GM18861 (cell line): ENCODE data around the gene CD1D.
"Not testable (repeated sequence)": the region's sequence is repeated elsewhere in the genome, so short reads cannot be mapped to it uniquely, and the experiment has no call there.

Experiments used
- ATAC-seq: cut with Tn5 transposase; IDR thresholded peaks from one replicate; pipeline ENCODE4 v1.9.1; 2021; ENCODE audit not compliant: unreplicated experiment

Gene CD1D

DNA sequence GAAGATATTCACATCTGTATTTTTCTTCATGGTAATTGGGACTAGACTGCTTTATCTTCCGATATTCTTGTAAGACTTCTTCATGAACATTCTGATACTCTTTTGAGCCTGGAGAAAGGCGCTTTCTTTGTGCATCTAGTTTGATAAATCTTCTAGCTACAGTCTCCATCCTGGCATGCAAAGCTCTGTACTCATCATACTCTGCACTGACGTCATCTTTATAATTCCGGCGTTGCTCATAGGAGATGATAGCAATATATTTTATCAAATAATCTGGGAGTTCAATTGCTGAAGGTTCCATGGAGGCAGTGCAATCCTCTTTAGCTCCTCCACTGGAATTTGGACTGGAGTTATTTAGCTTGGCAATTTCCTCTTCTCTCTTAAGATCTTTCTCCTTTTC, 4.8 kb upstream of the CD1D start:
- ATAC-seq: not testable (repeated sequence)

DNA sequence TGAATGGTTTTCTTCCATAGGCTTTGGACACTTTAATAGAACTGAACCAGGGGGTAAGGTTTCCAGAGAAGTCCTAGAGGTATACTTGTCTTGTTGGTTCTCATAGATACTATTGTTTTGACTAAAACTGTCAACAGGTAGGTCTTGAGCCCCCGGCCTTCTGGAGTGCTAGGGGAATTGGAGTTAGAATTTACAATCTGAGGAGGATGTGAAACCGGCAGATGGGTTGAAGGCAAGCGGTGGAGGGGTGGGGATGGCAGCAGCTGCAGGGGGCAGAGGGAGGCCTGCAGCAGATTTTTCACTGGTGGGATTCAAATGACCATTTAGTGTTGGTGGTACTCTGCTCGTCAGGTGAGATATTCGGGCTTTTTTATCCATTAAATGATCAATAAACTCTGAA, 4.3 kb upstream of the CD1D start:
- no peak for ATAC-seq

DNA sequence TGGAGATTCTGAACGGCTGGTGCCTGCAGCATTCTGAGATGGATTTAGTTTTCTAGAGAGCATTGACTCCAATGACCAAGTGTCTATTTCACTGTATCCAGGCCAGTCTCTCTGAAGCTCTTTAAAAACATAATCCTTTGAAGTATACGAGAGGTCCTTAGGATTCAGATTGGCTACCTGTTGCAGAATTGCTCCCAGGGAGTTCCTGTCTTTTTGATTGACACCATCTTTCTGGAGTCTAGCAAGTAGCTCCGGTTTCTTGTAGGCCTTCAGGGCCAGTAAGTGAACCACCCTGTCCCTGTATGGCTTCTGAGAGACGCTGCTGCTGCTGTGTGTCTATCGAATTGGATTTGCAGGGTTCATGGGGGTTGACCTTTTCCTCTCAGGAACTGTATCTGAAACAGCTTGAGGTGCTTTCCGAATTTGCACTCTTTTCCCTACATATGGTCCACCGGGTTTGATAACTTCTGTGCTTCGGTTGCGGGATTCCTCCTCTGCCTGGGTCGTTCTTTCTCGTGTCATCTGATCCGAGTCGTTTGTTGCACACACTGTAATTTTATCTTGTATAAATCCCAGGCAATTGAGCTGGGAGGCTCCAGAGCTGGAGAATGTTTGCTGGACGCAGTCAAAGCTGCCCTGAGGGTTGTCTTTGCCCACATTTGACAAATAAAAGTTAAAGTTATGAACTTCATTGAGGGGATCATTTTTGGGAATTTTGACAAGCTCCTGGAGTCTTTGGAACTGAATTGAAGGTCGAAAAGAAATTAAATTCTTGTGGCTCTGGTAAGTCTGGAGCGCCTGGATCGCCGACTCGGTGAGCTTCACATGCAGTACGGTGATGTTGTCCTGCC, 3.6 kb upstream of the CD1D start:
- ATAC-seq: not testable (repeated sequence)

DNA sequence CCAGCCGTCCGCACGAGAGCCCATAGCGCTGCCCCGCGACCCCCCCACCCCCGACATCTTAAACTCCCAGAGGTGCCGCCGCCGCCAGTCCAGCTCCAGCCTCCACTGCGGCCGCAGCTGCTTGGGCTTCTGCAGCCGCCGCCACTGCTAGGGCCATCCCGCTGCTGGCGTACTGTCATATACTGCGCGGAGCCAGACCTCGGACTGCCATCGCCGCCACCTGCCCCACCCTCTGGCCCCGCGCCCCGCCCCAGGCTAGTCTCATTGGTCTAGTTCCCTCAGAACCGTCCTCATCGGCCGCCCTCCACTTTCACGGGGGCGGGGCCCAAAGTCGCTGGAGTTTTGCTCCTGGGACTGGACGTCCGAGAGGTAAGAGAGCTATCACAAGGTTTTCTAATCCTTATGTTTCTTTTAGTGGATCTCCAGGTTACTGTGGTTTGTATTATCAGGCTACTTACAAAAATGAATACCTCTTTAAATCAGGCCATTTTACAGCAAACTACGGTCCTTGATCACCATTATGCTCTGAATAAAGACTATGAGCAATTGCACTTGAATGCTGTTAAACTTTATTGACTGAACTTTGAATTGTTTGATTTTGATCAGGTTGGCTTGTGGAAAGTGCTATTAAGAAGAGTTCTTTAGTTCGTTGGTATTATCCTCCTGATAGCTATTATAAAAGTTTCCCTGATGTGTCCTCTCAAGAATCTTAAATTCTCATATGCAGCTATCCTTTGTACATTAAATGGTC, 2.8 kb upstream of the CD1D start:
- no peak for ATAC-seq

DNA sequence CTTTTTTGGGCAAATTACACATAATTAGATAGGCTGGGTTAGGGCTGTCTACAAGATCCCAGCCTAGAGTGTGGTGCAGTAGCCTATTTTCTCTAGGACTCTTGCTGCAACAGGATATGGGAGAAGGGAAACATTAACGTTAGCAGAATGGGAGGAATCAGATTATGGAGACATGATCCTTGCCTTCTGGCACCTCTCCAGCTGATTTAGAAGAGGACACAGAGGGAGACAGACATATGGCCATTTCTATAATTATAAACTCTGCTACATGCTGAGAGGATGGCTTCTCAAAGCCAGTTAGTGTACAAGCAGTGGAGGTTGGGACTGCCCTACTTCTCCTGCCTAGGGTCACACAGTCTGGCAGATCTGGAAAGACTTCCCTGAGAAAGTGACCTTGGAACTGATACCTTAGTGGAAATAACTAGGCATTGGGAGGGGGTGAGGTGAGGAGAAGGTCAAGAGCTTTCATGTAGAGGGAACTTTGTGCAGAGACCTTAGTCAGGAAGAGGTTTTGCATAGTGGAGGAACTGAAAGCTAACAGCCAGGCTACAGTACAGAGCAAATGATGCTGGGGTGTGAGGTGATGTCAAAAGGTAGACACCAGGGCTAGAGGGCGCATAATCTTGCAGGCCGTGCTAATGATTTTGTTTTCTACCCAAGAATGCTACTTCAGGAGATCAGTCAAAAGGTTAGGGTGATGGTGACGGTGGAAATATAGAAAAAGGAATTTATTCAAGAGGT, 1.2 kb upstream of the CD1D start:
- peak; percentile 93 for ATAC-seq

DNA sequence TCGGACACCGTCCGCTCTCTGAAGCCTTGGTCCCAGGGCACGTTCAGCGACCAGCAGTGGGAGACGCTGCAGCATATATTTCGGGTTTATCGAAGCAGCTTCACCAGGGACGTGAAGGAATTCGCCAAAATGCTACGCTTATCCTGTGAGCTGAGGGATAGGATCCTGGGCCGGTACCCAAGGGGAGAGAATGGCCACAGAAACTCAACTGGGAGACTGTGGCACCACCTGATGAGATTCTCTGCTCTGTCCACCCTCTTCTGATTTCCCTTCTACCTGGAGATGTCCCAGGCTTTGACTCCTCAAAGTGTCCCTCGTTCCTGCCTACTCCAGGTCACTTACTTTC, 855 bp downstream of the CD1D start:
- no peak for ATAC-seq

DNA sequence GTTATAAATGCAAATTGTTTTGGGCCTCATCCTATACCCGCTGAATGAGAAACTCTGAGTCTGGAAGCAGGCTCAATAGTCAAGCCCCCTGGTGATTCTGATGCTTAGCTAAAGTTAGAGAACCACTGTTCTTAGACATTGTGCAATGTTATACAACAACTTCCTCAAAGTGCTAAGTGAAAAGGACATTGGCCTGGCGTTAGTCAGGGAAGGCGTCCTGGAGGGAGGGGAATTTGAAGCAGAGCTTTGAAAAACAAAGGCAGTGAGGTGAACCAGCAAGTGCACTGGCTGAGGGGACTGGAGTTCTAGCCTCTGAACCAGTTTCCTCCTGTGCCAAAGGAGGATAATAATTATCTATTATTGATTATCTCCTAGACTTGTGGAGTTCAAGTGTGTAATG, 5.1 kb downstream of the CD1D start:
- ATAC-seq: no peak

DNA sequence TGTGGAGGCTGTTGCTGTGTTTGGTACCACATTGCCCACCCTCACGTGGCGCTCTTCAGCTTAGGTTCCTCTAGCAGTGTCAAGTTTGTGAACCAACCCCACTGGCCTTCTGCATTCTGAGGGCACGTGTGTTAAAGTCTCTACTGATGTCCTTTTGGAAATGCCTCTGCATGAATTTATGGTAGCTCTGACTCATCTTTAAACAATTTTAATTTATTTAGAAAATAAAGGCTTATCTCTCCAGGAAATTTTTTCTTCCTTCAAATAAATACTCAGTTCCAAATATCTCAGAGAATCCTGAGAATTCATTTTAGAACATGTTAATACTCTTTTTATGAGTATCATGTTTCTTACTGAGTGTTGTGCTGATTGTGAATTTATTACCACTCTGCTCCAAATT, 5.5 kb downstream of the CD1D start:
- no peak for ATAC-seq

DNA sequence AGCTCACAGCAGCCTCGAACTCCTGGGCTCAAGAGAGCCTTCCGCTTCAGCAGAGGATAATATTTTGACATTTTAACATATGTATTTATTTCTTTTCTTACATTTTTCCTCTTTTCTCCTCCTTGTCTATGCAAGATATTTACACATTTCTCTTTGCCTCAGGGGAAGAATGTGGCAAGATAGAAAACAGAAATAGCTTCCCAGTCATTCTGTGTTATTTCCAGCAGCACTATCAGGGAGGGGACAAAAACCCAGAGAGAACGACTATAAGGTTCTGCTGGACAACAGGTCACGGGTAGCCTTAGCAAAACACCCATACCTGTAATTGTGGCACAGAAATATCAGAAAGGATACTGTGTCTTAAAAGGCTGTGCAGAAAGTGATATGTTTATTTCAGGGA, 7.9 kb downstream of the CD1D start:
- ATAC-seq: no peak

DNA sequence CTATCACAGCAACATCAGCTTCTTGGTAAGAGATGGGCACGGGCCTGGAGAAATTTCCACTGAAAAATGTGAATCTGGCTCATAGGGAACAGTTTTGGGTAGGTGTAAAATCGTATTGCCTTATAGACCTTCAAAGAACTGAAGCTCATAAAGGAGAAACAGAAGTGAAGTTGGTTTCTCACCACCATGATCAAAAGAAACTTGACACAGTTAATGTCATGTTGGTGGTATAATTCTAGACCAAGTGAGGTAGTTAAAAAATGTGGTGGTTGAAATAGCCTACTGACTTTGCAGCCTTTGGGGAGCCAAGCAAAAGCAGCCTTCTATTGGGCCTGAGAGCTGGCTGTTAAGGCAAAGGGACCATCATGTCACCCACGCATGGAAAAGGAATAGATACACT, 8.9 kb downstream of the CD1D start:
- no peak for ATAC-seq

DNA sequence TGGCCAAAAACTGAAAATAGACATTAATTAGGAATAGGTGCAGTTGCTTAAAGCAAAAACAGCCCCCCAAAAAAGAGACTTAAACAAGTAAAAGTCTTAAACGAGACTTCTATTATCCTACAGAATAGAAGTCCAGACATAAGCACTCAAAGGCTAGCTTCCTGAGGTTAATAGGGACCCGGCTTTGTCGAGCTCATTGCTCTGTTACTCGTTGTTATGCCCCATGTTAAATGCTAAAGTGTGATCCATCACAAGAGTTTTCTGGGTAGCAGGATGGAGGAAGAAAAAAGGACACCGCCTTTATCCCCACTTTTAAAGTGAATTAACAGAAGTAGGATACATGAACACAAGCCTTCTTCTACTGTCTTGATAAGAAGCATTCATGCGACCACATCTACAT, 10.6 kb downstream of the CD1D start:
- no peak for ATAC-seq

DNA sequence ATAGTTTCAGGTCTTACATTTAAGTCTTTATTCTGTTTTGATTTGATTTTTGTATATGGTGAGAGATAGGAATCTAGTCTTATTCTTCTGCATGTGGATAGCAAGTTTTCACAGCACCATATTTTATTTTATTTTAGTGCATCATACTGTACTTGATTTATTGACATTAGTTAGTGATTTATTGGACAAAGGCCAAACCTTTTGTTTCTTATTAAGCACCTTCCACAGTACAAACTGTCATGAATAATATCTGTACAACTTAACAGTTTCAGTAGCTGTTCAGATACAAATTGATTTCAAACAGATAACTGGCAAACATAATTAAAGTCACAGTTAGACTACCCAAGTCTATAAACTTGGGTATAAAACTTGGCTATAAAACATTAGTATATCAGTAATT, 15.8 kb downstream of the CD1D start:
- no peak for ATAC-seq

DNA sequence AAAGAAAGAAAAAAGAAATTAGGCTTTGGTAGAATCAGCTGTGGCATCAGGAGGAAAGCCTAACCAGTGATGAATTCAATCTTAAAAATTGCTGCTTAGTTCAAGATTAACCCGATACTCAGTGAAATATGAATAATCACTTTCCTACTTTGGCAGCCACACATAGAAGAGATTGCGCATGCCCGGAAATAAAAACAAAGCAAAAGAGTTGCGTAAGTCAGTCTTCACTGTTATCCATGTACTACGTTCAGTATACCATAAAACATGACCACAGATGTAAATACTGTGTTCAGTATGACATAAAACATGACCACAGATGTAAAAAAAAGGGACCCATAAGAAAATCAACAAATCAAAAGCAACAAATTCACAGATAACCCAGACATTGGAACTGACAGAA, 19.2 kb downstream of the CD1D start:
- ATAC-seq: no peak

DNA sequence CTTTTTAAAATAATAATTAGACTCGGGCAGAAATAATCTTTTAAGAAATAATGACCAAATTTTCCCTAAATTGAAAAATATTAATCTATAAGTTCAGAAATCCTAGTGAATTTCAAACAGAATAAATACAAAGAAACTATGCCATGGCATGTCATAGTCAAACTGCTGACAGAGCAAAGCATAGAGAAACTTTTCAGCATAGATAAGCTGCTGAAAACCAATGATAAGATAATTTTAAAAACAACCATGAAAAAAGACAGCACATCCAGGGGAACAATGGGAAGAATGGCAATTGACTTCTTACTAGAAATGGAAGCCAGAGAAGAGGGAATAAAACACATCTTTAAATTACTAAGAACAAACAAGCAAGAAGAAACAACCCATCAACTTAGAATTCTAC, 19.8 kb downstream of the CD1D start:
- no peak for ATAC-seq

DNA sequence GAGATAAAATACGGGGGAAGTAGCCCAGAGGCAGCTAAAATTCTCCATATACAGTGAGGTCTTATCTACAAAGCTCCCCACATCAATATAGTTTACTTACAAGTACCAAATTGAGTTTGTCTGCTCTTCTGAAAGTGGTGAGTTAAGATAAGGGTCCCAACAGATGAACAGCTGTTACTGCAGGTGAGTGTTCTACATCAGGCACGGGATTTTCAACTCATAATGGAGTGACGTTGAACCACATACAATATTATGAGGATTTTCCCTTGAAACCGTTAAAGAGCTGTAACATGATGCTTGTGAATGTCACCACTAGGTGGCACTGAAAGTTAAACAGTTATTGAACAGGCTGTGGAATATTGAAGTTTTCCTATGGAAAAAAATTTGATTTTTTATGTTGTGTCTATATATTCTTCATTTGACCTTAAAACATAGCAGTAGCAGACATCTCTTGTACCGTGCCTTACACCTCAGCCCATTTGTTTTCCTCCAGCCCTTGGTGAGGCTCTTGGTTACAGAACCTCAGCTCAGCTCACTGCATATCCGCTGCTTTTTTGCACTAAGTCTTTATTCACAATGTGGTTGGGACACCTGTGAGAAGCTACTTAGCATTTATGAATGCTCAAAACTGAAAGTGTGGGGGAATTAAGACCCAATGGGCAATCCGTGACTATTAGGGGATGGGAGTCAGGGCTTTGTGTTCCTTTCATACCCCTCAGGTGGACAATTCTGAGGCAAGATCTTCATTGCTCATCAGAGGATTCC, 23.2 kb downstream of the CD1D start:
- ATAC-seq: peak; percentile 79

DNA sequence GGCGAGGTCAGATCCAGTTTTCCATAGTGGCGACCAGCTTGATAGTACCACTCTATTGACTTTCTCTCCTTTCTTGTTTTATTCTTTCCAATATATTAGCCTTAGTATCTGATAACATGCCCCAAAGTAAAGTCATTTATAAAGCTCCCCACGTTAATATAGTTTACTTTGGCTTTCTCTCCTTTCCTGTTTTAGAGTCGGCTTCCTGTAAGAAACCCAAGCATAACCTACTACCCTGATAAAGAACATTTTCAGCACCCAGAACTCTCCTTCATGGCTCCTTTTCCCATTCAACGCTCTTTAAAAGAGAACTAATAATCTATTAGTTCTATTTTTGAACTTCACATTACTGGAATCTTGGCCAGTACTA, 23.7 kb downstream of the CD1D start:
- ATAC-seq: no peak

DNA sequence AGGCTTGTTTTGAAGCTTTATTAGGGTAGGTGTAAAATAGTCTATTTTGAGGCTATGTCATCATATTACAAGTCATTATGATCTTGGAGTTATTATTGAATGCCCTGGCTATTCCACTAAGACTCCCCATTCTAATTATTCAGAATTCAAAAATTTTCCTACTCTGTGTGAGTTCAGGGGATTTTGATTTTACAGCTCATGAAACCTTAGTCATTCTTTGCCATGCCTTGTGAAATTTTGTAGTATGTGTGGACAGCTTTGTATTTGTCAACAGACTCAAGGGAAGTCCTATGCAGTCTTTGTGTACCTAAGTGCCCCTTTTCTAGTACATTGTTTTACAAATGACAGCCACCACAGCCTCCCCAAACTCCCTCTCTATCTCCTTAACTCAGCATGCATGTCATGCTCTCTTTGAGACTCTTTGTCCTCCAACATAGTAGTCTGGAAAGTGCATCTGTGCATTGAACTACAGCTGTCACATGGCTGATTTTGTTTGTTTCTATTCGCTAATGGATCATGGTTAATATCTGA, 28.0 kb downstream of the CD1D start:
- ATAC-seq: no peak

DNA sequence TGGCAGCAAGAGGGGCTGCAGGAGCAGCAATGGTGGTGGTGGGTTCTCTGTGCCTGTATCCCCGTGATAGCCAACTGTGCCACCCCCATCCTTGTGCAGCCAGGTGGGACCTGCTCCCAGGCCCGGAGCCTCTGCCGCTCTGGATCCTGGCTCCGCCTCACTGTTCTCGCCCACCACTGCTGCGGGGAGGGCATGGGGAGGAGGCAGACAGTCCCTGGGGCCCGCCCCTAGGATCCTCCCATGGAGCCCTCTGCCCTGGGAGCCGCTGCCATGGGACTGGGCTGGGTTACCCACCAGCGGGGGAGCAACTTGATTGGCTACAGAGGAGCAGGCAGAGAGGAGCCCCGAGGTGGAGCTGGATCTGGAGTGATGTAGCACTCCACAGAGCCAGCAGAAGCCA, 31.6 kb downstream of the CD1D start:
- ATAC-seq: no peak

DNA sequence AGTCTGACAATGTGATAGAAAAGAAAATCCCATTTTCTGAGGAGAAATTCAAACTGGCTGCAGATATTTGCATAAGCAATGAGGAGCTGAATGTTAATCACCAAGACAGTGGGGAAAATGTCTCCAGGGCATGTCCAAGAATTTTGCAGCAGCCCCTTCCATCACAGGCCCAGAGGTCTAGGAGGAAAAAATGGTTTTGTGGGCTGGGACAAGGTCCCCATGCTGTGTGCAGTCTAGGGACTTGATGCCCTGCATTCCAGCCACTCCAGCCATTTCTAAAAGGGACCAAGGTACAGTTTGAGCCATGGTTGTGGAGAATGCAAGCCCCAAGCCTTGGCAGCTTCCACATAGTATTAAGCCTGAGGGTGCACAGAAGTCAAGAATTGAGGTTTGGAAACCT, 42.8 kb downstream of the CD1D start:
- ATAC-seq: not testable (repeated sequence)

DNA sequence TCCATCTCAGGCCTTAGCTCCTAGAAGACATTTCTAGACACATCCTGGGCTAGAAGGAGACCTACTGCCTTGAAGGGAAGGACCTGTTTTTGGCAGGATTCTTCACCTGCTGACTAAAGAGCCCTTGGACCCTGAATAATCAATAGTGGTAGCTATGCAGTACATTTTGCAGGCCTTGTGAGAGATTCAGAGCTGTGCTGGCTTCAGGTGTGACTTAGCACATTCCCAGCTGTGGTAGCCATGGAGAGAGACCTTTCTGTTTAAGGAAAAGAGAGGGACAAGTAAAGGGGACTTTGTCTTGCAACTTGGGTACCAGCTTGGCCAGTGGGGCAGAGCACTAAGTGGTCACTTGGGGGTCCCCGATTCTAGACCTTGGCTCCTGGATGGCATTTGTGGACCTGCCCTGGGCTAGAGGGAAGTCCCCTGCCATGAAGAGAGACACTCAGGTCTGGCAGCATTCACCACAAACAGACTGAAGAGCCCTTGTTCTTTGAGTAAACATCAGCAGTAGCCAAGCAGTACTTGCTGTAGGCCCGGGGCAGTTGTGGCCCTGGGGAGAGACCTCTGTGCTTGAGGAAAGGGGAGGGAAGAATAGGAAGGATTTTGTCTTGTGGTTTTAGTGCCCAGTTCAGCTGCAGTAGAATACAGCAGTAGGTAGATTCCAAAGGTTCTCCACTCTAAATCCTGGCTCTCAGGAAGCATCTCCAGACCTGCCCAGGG, 47.4 kb downstream of the CD1D start:
- no peak for ATAC-seq
